SU-DHL-6 (cell line): ENCODE data around the gene PPP2R3C.

Source experiments
- H2AFZ ChIP-seq: fragments of 200-600 bp; sonication (generic); 2 replicates; pipeline ENCODE4 v1.6.1; 2014; ENCODE audit warnings: low read depth, mild to moderate bottlenecking, moderate library complexity, mixed read lengths, antibody characterized with exemption, low read length; ENCODE audit not compliant: severe bottlenecking
- H3F3A ChIP-seq: fragments of 200-600 bp; shearing (Covaris generic); 2 replicates; pipeline ENCODE4 v1.6.0; 2016; ENCODE audit warnings: antibody characterized with exemption, mild to moderate bottlenecking; ENCODE audit not compliant: insufficient read depth
- H3K27ac ChIP-seq: fragments of 200-600 bp; sonication (generic); 2 replicates; pipeline ENCODE4 v1.5.1; 2016; ENCODE audit warnings: low read depth, mild to moderate bottlenecking, low read length, moderate library complexity, mixed read lengths
- H3K27me3 ChIP-seq: fragments of 200-600 bp; sonication (generic), shearing (Covaris generic); 2 replicates; pipeline ENCODE4 v1.6.0; 2014; ENCODE audit warnings: mild to moderate bottlenecking, low read length
- H3K36me3 ChIP-seq: fragments of 200-600 bp; sonication (generic); 2 replicates; pipeline ENCODE4 v1.6.1; 2014; ENCODE audit warnings: mild to moderate bottlenecking, low read length, mixed read lengths
- H3K4me2 ChIP-seq: fragments of 300-600, 200-600 bp; shearing (Covaris generic), sonication (generic); 2 replicates; pipeline ENCODE4 v1.6.0; 2014; ENCODE audit warnings: low read length, low read depth, mild to moderate bottlenecking; ENCODE audit not compliant: poor library complexity, severe bottlenecking
- H3K4me3 ChIP-seq: fragments of 200-600 bp; sonication (generic); 2 replicates; pipeline ENCODE4 v1.5.1; 2014; ENCODE audit warnings: antibody characterized with exemption, low read length, mild to moderate bottlenecking, mixed read lengths; ENCODE audit not compliant: insufficient read depth, poor library complexity, severe bottlenecking
- H3K79me2 ChIP-seq: fragments of 200-600 bp; sonication (generic); 2 replicates; pipeline ENCODE4 v1.6.1; 2014; ENCODE audit warnings: mild to moderate bottlenecking, low read length, moderate library complexity; ENCODE audit not compliant: insufficient read depth
- H3K9ac ChIP-seq: fragments of 200-600 bp; sonication (generic); 2 replicates; pipeline ENCODE4 v1.7.0; 2014; ENCODE audit warnings: mild to moderate bottlenecking, low read length
- H3K9me2 ChIP-seq: fragments of 200-600 bp; sonication (generic); replicated peaks from 2 replicates; pipeline ENCODE4 v1.6.1; 2014; ENCODE audit warnings: low read length; ENCODE audit not compliant: insufficient read depth
- H3K9me3 ChIP-seq: fragments of 200-600 bp; sonication (generic); 2 replicates; pipeline ENCODE4 v1.6.1; 2014; ENCODE audit warnings: low read length, mixed read lengths; ENCODE audit not compliant: insufficient read depth
- H4K20me1 ChIP-seq: fragments of 200-600 bp; sonication (generic); 2 replicates; pipeline ENCODE4 v1.6.1; 2014; ENCODE audit warnings: low read depth, mild to moderate bottlenecking, antibody characterized with exemption, low read length, moderate library complexity, mixed read lengths
- EZH2phosphoT487 ChIP-seq: fragments of 200-600 bp; sonication (generic), shearing (Covaris generic); conservative IDR thresholded peaks from 2 replicates; pipeline ENCODE4 v1.6.1; 2018; ENCODE audit warnings: mild to moderate bottlenecking, antibody characterized with exemption, low read length, moderate library complexity, mixed read lengths
- TF ChIP-seq, protein P1 (sequence below): fragments of 200-600 bp; sonication (generic); IDR thresholded peaks from one replicate; pipeline ENCODE4 v1.5.1; 2017; ENCODE audit warnings: antibody characterized with exemption, mild to moderate bottlenecking, low read length, moderate library complexity; ENCODE audit not compliant: insufficient read depth, poor library complexity, severe bottlenecking

The PPP2R3C gene

GRCh38 chr14:35121887-35122695 is at the start of gene PPP2R3C, which contains the start of gene PRORP:
PPP2R3C (minus strand) TSS chr14:35121990; CDS start chr14:35121959, 31 bp downstream.
PRORP (plus strand) TSS chr14:35122552; CDS start chr14:35123246, 694 bp downstream.
- Histone ChIP-seq H3K36me3 (no peaks in the 10 kb centered on the region; the same call in 1 of the 2 replicates), H2AFZ (peak within 1 kb of the TSS; percentile 80), H3K27ac (peak within 1 kb of the TSS; percentile 89), H3K9ac (peak within 1 kb of the TSS; percentile 87), H3K9me2 (no peaks in the 10 kb centered on the region), H3K27me3 (no peaks in the 10 kb centered on the region), H4K20me1 (no peaks in the 10 kb centered on the region), H3K79me2 (peaks cover 65% of the 10 kb centered on the region), H3F3A (peaks cover 10% of the 10 kb centered on the region), H3K9me3 (no peaks in the 10 kb centered on the region), H3K4me2 (peak within 1 kb of the TSS; percentile 68), H3K4me3 (peak within 1 kb of the TSS; percentile 83)
- no peak for TF ChIP-seq EZH2phosphoT487
- TF ChIP-seq, protein P1, sequence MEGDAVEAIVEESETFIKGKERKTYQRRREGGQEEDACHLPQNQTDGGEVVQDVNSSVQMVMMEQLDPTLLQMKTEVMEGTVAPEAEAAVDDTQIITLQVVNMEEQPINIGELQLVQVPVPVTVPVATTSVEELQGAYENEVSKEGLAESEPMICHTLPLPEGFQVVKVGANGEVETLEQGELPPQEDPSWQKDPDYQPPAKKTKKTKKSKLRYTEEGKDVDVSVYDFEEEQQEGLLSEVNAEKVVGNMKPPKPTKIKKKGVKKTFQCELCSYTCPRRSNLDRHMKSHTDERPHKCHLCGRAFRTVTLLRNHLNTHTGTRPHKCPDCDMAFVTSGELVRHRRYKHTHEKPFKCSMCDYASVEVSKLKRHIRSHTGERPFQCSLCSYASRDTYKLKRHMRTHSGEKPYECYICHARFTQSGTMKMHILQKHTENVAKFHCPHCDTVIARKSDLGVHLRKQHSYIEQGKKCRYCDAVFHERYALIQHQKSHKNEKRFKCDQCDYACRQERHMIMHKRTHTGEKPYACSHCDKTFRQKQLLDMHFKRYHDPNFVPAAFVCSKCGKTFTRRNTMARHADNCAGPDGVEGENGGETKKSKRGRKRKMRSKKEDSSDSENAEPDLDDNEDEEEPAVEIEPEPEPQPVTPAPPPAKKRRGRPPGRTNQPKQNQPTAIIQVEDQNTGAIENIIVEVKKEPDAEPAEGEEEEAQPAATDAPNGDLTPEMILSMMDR, result no peak

DNA sequence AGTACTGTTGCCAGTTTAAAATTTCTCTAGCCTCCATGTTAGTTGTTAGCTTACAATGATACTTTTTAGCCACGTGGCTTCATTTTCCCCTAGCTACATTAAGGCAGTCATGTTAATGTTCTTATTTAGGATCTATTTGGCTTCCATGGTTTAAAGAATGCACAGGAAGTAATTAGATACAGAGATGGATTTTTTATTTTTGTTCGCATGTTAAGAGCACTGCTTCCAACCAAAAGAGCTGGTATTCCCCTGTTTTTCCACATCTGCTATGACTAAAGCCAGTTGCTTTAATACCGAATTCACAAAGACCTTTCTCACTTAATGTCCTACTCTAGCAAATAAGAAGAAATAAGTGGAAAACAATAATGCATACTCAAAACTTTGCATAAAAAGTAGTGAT is 45.7 kb upstream of the PPP2R3C start:
- no peaks in the 10 kb centered on the region for H3K9me2 ChIP-seq
- H3K79me2 ChIP-seq, result peaks cover 18% of the 10 kb centered on the region
- H4K20me1 ChIP-seq, result no peaks in the 10 kb centered on the region
- no peak overlapping the region for H2AFZ ChIP-seq
- no peaks in the 10 kb centered on the region for H3K9me3 ChIP-seq
- peaks cover 10% of the 10 kb centered on the region; the same call in 1 of the 2 replicates for H3K36me3 ChIP-seq
- H3K27ac ChIP-seq, result no peak overlapping the region
- TF ChIP-seq EZH2phosphoT487, result no peak
- TF ChIP-seq, protein P1, result no peak
- no peak overlapping the region for H3K9ac ChIP-seq
- no peak overlapping the region for H3K4me3 ChIP-seq
- 0 out of 2 replicates have a peak, but pooled peaks cover 2% of the 10 kb centered on the region for H3F3A ChIP-seq
- H3K4me2 ChIP-seq, result no peak overlapping the region
- H3K27me3 ChIP-seq, result no peaks in the 10 kb centered on the region

GRCh38 chr14:35164849-35165248 is 43.1 kb upstream of the PPP2R3C start:
- no peaks in the 10 kb centered on the region for H4K20me1 ChIP-seq
- no peak overlapping the region for H3K9ac ChIP-seq
- H3K4me2 ChIP-seq, result no peak overlapping the region
- H3K4me3 ChIP-seq, result no peak overlapping the region
- no peak overlapping the region for H3K27ac ChIP-seq
- H3K9me2 ChIP-seq, result no peaks in the 10 kb centered on the region
- peaks cover 18% of the 10 kb centered on the region for H3K79me2 ChIP-seq
- no peaks in the 10 kb centered on the region for H3K9me3 ChIP-seq
- no peaks in the 10 kb centered on the region for H3F3A ChIP-seq
- H2AFZ ChIP-seq, result no peak overlapping the region
- no peaks in the 10 kb centered on the region for H3K27me3 ChIP-seq
- H3K36me3 ChIP-seq, result peaks cover 6% of the 10 kb centered on the region; the same call in 1 of the 2 replicates
- TF ChIP-seq, protein P1, result no peak
- TF ChIP-seq EZH2phosphoT487, result no peak
